ENCODE measurements around the gene TMEM61.

TMEM61 gene

GRCh38 chr1:54995835-54996234, 15.4 kb downstream of the TMEM61 start:
- no peak overlapping the region for H3K27ac ChIP-seq
- no peak for DNase-seq
- peaks cover 0 to 45% of the 10 kb centered on the region in 2 donors for H3K27me3 ChIP-seq
- peaks cover 0 to 12% (median 7%) of the 10 kb centered on the region in 4 donors for H3K4me1 ChIP-seq
- peaks cover 0 to 7% (median 0%) of the 10 kb centered on the region in 3 donors for H3K36me3 ChIP-seq
- no peak for TF ChIP-seq CTCF (IDR thresholded peaks at IDR 0.05)
- no peak overlapping the region for H3K4me3 ChIP-seq
- H3K9me3 ChIP-seq, result no peaks in the 10 kb centered on the region
- intact Hi-C loops (cut with DNase I; ENCODE audit: low total_unique reads), result no loop called here

- H3K36me3 ChIP-seq, result peaks cover 0 to 7% (median 0%) of the 10 kb centered on the region in 3 donors
- peak; percentile 38 to 83 for DNase-seq
- H3K27ac ChIP-seq, result no peak overlapping the region
- intact Hi-C loops (cut with DNase I; ENCODE audit: low total_unique reads), result no loop called here
- peaks cover 0 to 12% (median 7%) of the 10 kb centered on the region in 4 donors for H3K4me1 ChIP-seq
- no peaks in the 10 kb centered on the region for H3K9me3 ChIP-seq
- TF ChIP-seq CTCF (IDR thresholded peaks at IDR 0.05), result peak; percentile 76 to 83
- H3K4me3 ChIP-seq, result no peak overlapping the region
- H3K27me3 ChIP-seq, result peaks cover 0 to 46% of the 10 kb centered on the region in 2 donors
These were observed 16.0 kb downstream of the TMEM61 start for GRCh38 chr1:54996359-54996868.

DNA sequence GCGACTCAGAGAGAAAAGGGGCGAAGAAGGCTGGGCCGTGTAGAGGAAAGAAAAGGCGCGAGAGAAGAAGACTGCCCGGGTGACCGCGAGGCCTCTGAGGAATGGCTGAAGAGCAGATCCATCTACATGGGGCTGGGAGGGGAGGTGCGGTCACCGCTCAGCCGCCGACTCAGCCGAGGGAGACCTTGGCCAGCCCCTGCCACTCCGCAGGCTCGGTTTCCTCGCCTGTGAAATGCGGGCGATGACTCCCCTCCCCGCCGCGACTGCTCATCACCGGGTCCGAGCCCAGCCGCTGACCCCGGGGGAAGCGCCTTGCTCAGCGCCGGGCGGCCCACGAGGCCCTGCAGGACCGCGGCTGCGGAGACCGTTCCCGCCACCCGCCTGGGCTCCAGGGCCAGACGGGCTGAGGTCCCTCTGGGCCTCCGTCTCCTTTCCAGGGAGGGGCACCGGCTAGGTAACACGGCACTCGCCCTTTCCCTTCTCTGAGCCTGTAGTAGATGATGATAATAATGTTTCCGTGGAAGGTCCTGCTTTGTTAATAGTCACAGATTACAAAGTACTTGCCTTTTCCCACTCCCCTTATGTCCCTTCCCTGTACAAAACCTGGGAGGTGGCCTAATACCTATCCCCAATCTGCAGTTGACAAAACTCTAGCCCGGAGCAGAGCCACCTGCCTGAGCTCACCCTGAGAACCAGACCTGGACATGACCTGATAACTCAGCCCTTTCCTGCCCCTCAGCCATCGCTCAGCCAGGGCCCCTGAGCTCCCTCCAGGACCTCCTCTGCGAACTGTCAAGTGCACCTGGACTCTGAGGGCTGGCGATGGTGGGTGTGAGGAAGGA, 16.7 kb downstream of the TMEM61 start:
- TF ChIP-seq CTCF (IDR thresholded peaks at IDR 0.05), result no peak
- no peak for DNase-seq
- Histone ChIP-seq H3K27me3 (peaks cover 0 to 46% of the 10 kb centered on the region in 2 donors), H3K36me3 (peaks cover 0 to 2% (median 0%) of the 10 kb centered on the region in 3 donors), H3K27ac (no peak overlapping the region), H3K4me3 (no peak overlapping the region), H3K4me1 (peaks cover 0 to 12% (median 7%) of the 10 kb centered on the region in 4 donors), H3K9me3 (no peaks in the 10 kb centered on the region)
- intact Hi-C loops (cut with DNase I; ENCODE audit: low total_unique reads), result loop anchor here (1.0 kb wide), 1 partner anchor 51 kb away; no protein-coding TSS in a partner anchor

DNA sequence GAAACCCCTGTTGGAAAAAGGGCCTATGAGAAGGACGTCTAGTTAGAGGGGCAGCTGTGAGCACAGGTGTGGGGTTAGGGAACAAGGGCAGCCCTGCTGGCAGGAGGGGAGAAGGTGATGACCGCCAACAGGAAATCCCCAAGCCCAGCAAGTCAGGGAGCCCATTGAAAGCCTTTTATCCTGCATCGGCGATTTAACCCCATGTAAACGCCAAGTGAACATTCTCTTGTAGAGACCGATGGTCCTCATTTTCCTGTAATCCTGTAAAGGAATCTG, 17.2 kb downstream of the TMEM61 start:
- Histone ChIP-seq H3K9me3 (no peaks in the 10 kb centered on the region), H3K36me3 (no peaks in the 10 kb centered on the region), H3K4me3 (no peak overlapping the region), H3K4me1 (peaks cover 0 to 12% (median 7%) of the 10 kb centered on the region in 4 donors), H3K27me3 (peaks cover 0 to 46% of the 10 kb centered on the region in 2 donors), H3K27ac (no peak overlapping the region)
- intact Hi-C loops (cut with DNase I; ENCODE audit: low total_unique reads), result loop anchor here (1.0 kb wide), 1 partner anchor 51 kb away; no protein-coding TSS in a partner anchor
- TF ChIP-seq CTCF (IDR thresholded peaks at IDR 0.05), result no peak
- DNase-seq, result no peak

GRCh38 chr1:54998100-54998499, 17.7 kb downstream of the TMEM61 start:
- Histone ChIP-seq H3K4me3 (no peak overlapping the region), H3K27ac (no peak overlapping the region), H3K9me3 (no peaks in the 10 kb centered on the region), H3K36me3 (no peaks in the 10 kb centered on the region), H3K27me3 (peaks cover 0 to 46% of the 10 kb centered on the region in 2 donors), H3K4me1 (peaks cover 0 to 12% (median 7%) of the 10 kb centered on the region in 4 donors)
- intact Hi-C loops (cut with DNase I; ENCODE audit: low total_unique reads), result no loop called here
- DNase-seq, result no peak
- TF ChIP-seq CTCF (IDR thresholded peaks at IDR 0.05), result no peak

All from tibial artery (tissue), 4 donors.